GM12878 (cell line): ENCODE data around the gene CD151. TPM values are rescaled to one million over a fixed set of nuclear protein-coding genes. Genes with fewer than 3 reads are reported as not detected.

ENCODE experiments used
- ATAC-seq: fragments of 200-7000 bp; cut with Tn5 transposase; 3 replicates; pipeline ENCODE4 v1.9.1; 2020; ENCODE audit warnings: mild to moderate bottlenecking, moderate library complexity
- BruUV-seq: library from RNA; stranded (reverse); fragments of 400-500 nt; replicated peaks from 2 replicates; lab custom pipeline; 2021; lab: Mats Ljungman, UMichigan
- CTCF ChIA-PET: fragments of 300-600 bp; sonication (Branson Sonifier 250); formaldehyde crosslinking; extraction: SDS; loops from one replicate; lab custom pipeline; 2021; ENCODE audit warnings: inconsistent platforms; lab: Yijun Ruan, JAX
- POLR2A ChIA-PET: fragments of 350-600 bp; formaldehyde crosslinking; extraction: SDS; loops from one replicate; lab custom pipeline; 2021; ENCODE audit warnings: inconsistent platforms; lab: Charles Lee
- RAD21 ChIA-PET: fragments of 300-600 bp; sonication (Branson Sonifier 250); formaldehyde crosslinking; loops from one replicate; lab custom pipeline; 2023; ENCODE audit warnings: antibody characterized with exemption; ENCODE audit not compliant: unreplicated experiment; lab: Charles Lee
- SMC1A ChIA-PET: fragments of 300-600 bp; sonication (Branson Sonifier 250); formaldehyde crosslinking; loops from one replicate; lab custom pipeline; 2023; ENCODE audit not compliant: unreplicated experiment, uncharacterized antibody; lab: Charles Lee
- DNase-seq: peaks from one replicate; pipeline ENCODE4 v3.0.0-alpha.2; 2011; ENCODE audit warnings: low read depth, low spot score
- FAIRE-seq: peaks from 3 replicates; lab custom pipeline; 2011; peaks lifted over from hg19 to GRCh38; lab: Jason Lieb, UNC
- H2AFZ ChIP-seq: 2 replicates; pipeline ENCODE4 v1.6.0; 2011; ENCODE audit warnings: low read depth, low read length, control low read depth; ENCODE audit not compliant: control insufficient read depth
- H3K27ac ChIP-seq: 2 replicates; pipeline ENCODE4 v1.5.1; 2011; ENCODE audit warnings: control low read depth; ENCODE audit not compliant: control insufficient read depth, insufficient read depth
- H3K27me3 ChIP-seq, 2 experiments: replicated peaks in 1 of 2; 2 replicates each; pipeline versions ENCODE4 v1.6.0 to v1.6.1; 2011; ENCODE audit warnings: low read length in 1 of 2; ENCODE audit not compliant: control insufficient read depth in 2 of 2, insufficient read depth in 2 of 2
- H3K36me3 ChIP-seq, 2 experiments: 2 replicates each; pipeline ENCODE4 v1.5.1; 2011; ENCODE audit warnings: low read length in 1 of 2; ENCODE audit not compliant: control insufficient read depth in 2 of 2, insufficient read depth in 2 of 2
- H3K4me1 ChIP-seq: 2 replicates; pipeline ENCODE4 v1.6.1; 2011; ENCODE audit warnings: mild to moderate bottlenecking, low read length, moderate library complexity, mixed read lengths; ENCODE audit not compliant: control insufficient read depth, insufficient read depth
- H3K4me2 ChIP-seq: 2 replicates; pipeline ENCODE4 v1.6.0; 2011; ENCODE audit warnings: control low read depth; ENCODE audit not compliant: control insufficient read depth, insufficient read depth
- H3K4me3 ChIP-seq: fragments of 200-600 bp; sonication (generic); 2 replicates; pipeline ENCODE4 v1.5.1; 2016
- H3K79me2 ChIP-seq: 2 replicates; pipeline ENCODE4 v1.6.0; 2011; ENCODE audit warnings: low read length; ENCODE audit not compliant: control insufficient read depth, insufficient read depth
- H3K9ac ChIP-seq: 2 replicates; pipeline ENCODE4 v1.8.0; 2011; ENCODE audit warnings: low read length, control low read depth, mixed read lengths; ENCODE audit not compliant: control insufficient read depth, insufficient read depth
- H3K9me3 ChIP-seq: replicated peaks from 3 replicates; pipeline ENCODE4 v1.5.1; 2011; ENCODE audit warnings: mild to moderate bottlenecking, low read length; ENCODE audit not compliant: control insufficient read depth, insufficient read depth
- H4K20me1 ChIP-seq: 2 replicates; pipeline ENCODE4 v1.6.0; 2011; ENCODE audit not compliant: control insufficient read depth, insufficient read depth
- ATF2 ChIP-seq: IDR thresholded peaks from 2 replicates; pipeline ENCODE4 v1.6.1; 2012; ENCODE audit warnings: low read length, inconsistent platforms
- BHLHE40 ChIP-seq, 2 experiments: fragments of 450-650 bp in 1 of 2; IDR thresholded peaks; 2 replicates each; pipeline ENCODE4 v1.6.1; 2011 to 2017; ENCODE audit warnings: low read depth in 2 of 2, borderline replicate concordance in 1 of 2, improper control_type of control experiment in 1 of 2, low read length in 1 of 2, mild to moderate bottlenecking in 1 of 2
- BMI1 ChIP-seq: fragments of 450-650 bp; IDR thresholded peaks from 2 replicates; pipeline ENCODE4 v1.6.1; 2016; ENCODE audit warnings: mild to moderate bottlenecking, moderate library complexity, borderline replicate concordance
- CREB1 ChIP-seq: IDR thresholded peaks from 2 replicates; pipeline ENCODE4 v1.6.1; 2012; ENCODE audit warnings: low read depth, mild to moderate bottlenecking, inconsistent platforms
- GABPA ChIP-seq: IDR thresholded peaks from 2 replicates; pipeline ENCODE4 v1.6.1; 2014; ENCODE audit warnings: antibody characterized with exemption, low read depth, mild to moderate bottlenecking, inconsistent platforms
- IKZF1 ChIP-seq: fragments of 450-650 bp; conservative IDR thresholded peaks from 2 replicates; pipeline ENCODE4 v1.6.1; 2017; ENCODE audit warnings: antibody characterized with exemption, mild to moderate bottlenecking
- IRF4 ChIP-seq: IDR thresholded peaks from 2 replicates; pipeline ENCODE4 v1.6.1; 2011; ENCODE audit warnings: low read depth, low read length
- MAX ChIP-seq: IDR thresholded peaks from 2 replicates; pipeline ENCODE4 v1.6.1; 2012; ENCODE audit warnings: low read depth, low read length, improper control_type of control experiment
- MTA2 ChIP-seq: fragments of 450-650 bp; IDR thresholded peaks from 2 replicates; pipeline ENCODE4 v1.6.1; 2016; ENCODE audit warnings: low read depth, mild to moderate bottlenecking, moderate library complexity
- NFXL1 ChIP-seq: fragments of 450-650 bp; IDR thresholded peaks from 2 replicates; pipeline ENCODE4 v1.6.1; 2017; ENCODE audit warnings: antibody characterized with exemption, mild to moderate bottlenecking, borderline replicate concordance
- NR2F1 ChIP-seq: fragments of 450-650 bp; conservative IDR thresholded peaks from 2 replicates; pipeline ENCODE4 v1.6.1; 2017; ENCODE audit warnings: mild to moderate bottlenecking
- NRF1 ChIP-seq: conservative IDR thresholded peaks from 2 replicates; pipeline ENCODE4 v1.6.1; 2011; ENCODE audit warnings: mild to moderate bottlenecking, low read depth, low read length, improper control_type of control experiment
- PAX8 ChIP-seq: fragments of 450-650 bp; IDR thresholded peaks from 2 replicates; pipeline ENCODE4 v1.6.1; 2017; ENCODE audit warnings: mild to moderate bottlenecking, moderate library complexity
- RFX5 ChIP-seq: IDR thresholded peaks from 2 replicates; pipeline ENCODE4 v1.6.1; 2011; ENCODE audit warnings: low read depth, low read length, improper control_type of control experiment
- STAT3 ChIP-seq: IDR thresholded peaks from 2 replicates; pipeline ENCODE4 v1.6.1; 2011; ENCODE audit warnings: low read depth, low read length, improper control_type of control experiment
- WGBS: methylation state at CpG from one replicate; pipeline ENCODE4 v1.1.6; 2016; ENCODE audit warnings: low lambda C conversion rate; ENCODE audit not compliant: insufficient replicate concordance, insufficient coverage; ENCODE audit errors: missing lambda C conversion rate; 5-methylcytosine and 5-hydroxymethylcytosine counted together
- in situ Hi-C: fragments of 300-500 bp; cut with MboI; formaldehyde crosslinking; loops from 9 replicates; pipeline ENCODE4 v1.14.3; 2018; ENCODE audit warnings: mixed read lengths
- intact Hi-C: fragments of 100-400 bp; cut with micrococcal nuclease; formaldehyde crosslinking; loops from one replicate; pipeline ENCODE4 v1.14.2; 2022; ENCODE audit not compliant: unreplicated experiment
- polyA plus RNA-seq, 11 experiments: library from polyadenylated mRNA; depleted of rRNA in 4 of 11; unstranded in 6 of 11; stranded (reverse) in 5 of 11; fragments of >200 nt; fragmentation: Nextera tagmentation in 4 of 11; fragmentation: Illumina TruSeq in 1 of 11; extraction: Ambion mirVana in 4 of 11; extraction: Trizol in 1 of 11; gene quantifications; 1 replicate in 1 of 11; 2 replicates in 10 of 11; pipeline versions ENCODE4 v1.2.1 to v1.2.3, GENCODE V29; 2011 to 2016; ENCODE audit warnings: inconsistent platforms in 2 of 11, missing spikeins in 2 of 11, low read depth in 1 of 11
- total RNA-seq, 4 experiments: library from RNA; depleted of rRNA in 3 of 4; stranded (reverse); fragments of >200 nt in 3 of 4; fragmentation: Illumina TruSeq in 1 of 4; extraction: Trizol in 1 of 4; gene quantifications; 2 replicates each; pipeline versions ENCODE4 v1.2.1 to v1.2.3, GENCODE V29; 2013 to 2021
- TF ChIP-seq, protein P1 (sequence below): IDR thresholded peaks from 2 replicates; pipeline ENCODE4 v1.6.1; 2011; ENCODE audit warnings: low read depth, mild to moderate bottlenecking, low read length, moderate library complexity, borderline replicate concordance; ENCODE audit errors: extremely low read depth
- TF ChIP-seq, protein P2 (sequence below): fragments of 450-650 bp; IDR thresholded peaks from 2 replicates; pipeline ENCODE4 v1.6.1; 2017; ENCODE audit warnings: borderline replicate concordance

The CD151 gene
- total and polyA plus RNA-seq, 10 of the 15 experiments (the other 5 are each of a cell fraction or from before 2014, with no cell fraction given), result 0.52 to 41.7 (median 14.7) TPM

DNA sequence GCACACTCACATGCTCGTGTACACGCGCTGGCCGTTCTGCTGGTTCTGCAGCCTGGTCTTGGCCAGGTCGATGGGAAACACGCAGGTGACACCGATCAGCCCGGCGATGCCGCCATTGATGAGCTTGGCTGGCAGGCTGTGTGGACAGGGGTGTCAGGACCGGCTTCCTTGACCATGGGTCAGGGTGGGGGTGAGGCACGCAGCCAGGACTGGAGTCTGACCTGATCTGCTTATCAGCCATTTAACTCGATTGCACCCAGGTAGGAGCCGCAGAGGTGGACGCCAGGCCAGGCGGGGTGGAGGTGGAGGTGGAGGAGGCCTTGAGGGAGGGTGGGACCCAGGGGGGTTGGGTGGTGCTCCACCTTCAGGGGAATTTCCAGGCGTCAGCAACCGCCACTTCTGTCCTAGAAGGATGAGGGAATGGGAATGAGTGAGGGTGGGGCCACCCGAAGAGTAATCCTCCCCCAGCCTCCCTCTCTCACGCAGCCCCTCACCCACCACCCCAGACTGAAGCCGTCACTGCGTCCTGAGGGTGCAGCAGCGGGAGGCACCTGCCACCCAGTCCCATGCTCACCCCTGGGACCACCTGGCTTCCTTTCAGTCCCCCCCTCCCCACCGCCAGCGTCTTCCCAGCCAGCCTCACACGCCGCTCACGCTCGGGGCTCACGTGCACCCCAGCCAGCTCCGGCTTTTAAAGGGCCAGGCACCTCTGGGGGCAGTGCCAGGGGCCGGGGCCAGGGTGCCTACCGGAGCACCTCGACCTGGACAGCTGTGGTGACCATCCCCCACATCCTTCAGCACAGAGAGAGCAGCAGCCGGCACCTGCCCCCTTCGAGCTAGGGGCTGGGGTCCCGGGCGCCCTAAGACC, 37.8 kb upstream of the CD151 start:
- H3K79me2 ChIP-seq, result peaks cover 30% of the 10 kb centered on the region
- SMC1A ChIA-PET, result no interaction called here
- peak overlapping the region; percentile 67; the same call in 1 of the 2 replicates for H3K27ac ChIP-seq
- no peaks in the 10 kb centered on the region for H4K20me1 ChIP-seq
- peak overlapping the region; percentile 97 for H3K4me3 ChIP-seq
- RAD21 ChIA-PET, result interaction anchor here (0.6 to 2.8 kb wide), 6 partner anchors 9 to 68 kb away, joined by 3 to 14 read pairs (median 6); partner anchors contain the start of gene GATD1
- H3K27me3 ChIP-seq, result no peaks in the 10 kb centered on the region
- peaks cover 0 to 9% of the 10 kb centered on the region in 2 experiments; a peak in 2 of 4 replicates for H3K36me3 ChIP-seq
- peak overlapping the region; percentile 80 for H3K9ac ChIP-seq
- POLR2A ChIA-PET, result interaction anchor here (0.5 to 1.0 kb wide), 5 partner anchors 16 to 144 kb away, joined by 3 to 5 read pairs (median 3); no protein-coding TSS in a partner anchor
- WGBS, result 55% methylated on average over 30 of the region's 38 CpGs
- FAIRE-seq, result no peak
- H3K9me3 ChIP-seq, result no peaks in the 10 kb centered on the region
- BruUV-seq, result no TSS peak
- CTCF ChIA-PET, result interaction anchor here (0.6 to 1.6 kb wide), 4 partner anchors 48 to 210 kb away, joined by 3 to 5 read pairs (median 4); partner anchors contain the start of gene TMEM80
- peaks cover 15% of the 10 kb centered on the region for H3K4me1 ChIP-seq
- no peak for DNase-seq
- in situ Hi-C loops, result no loop called here
- ATAC-seq, result no peak
- intact Hi-C loops, result loop anchor here (5.0 kb wide), 1 partner anchor 48 kb away; the partner anchor contains the start of gene TALDO1
- H3K4me2 ChIP-seq, result peak overlapping the region; percentile 77
- H2AFZ ChIP-seq, result no peak overlapping the region
- TF ChIP-seq CREB1 (no peak), PAX8 (no peak), BMI1 (no peak), ATF2 (no peak), IKZF1 (0 out of 2 replicates have a peak, but pooled peaks have one; percentile 6), IRF4 (no peak), NR2F1 (no peak), MTA2 (no peak), GABPA (no peak), NFXL1 (no peak), BHLHE40 (IDR thresholded peaks at IDR 0.05; ENCODE audit: borderline replicate concordance in 1 of 2, low read depth in 2 of 2, low read length in 1 of 2) (peak; percentile 89 to 95), STAT3 (no peak), RFX5 (no peak), MAX (no peak), NRF1 (no peak)
- TF ChIP-seq, protein P1, sequence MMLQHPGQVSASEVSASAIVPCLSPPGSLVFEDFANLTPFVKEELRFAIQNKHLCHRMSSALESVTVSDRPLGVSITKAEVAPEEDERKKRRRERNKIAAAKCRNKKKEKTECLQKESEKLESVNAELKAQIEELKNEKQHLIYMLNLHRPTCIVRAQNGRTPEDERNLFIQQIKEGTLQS, result no peak
- TF ChIP-seq, protein P2, sequence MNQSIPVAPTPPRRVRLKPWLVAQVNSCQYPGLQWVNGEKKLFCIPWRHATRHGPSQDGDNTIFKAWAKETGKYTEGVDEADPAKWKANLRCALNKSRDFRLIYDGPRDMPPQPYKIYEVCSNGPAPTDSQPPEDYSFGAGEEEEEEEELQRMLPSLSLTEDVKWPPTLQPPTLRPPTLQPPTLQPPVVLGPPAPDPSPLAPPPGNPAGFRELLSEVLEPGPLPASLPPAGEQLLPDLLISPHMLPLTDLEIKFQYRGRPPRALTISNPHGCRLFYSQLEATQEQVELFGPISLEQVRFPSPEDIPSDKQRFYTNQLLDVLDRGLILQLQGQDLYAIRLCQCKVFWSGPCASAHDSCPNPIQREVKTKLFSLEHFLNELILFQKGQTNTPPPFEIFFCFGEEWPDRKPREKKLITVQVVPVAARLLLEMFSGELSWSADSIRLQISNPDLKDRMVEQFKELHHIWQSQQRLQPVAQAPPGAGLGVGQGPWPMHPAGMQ, result no peak
